HG03097 (cell line): Measurements from ENCODE around the gene GDF9.

Experiments
- ATAC-seq: cut with Tn5 transposase; IDR thresholded peaks from one replicate; pipeline ENCODE4 v1.9.1; 2021; ENCODE audit not compliant: unreplicated experiment, low FRiP score

The GDF9 gene

GRCh38 chr5:132822650-132823480, 43.4 kb downstream of the GDF9 start:
- no peak for ATAC-seq

- ATAC-seq = no peak
These were observed 44.5 kb downstream of the GDF9 start for GRCh38 chr5:132821791-132822190.

GRCh38 chr5:132821350-132821749, 44.9 kb downstream of the GDF9 start:
- no peak for ATAC-seq

GRCh38 chr5:132820162-132820754, 46.0 kb downstream of the GDF9 start:
- ATAC-seq = peak; percentile 64

GRCh38 chr5:132819468-132819867, 46.8 kb downstream of the GDF9 start:
- no peak for ATAC-seq

- ATAC-seq = no peak
These were observed 49.3 kb downstream of the GDF9 start for GRCh38 chr5:132817011-132817410.

GRCh38 chr5:132816554-132816953, 49.7 kb downstream of the GDF9 start:
- ATAC-seq = no peak

- no peak for ATAC-seq
These were observed 50.2 kb downstream of the GDF9 start for GRCh38 chr5:132816083-132816482.

- ATAC-seq = no peak
These were observed 50.8 kb downstream of the GDF9 start for GRCh38 chr5:132815454-132815853.

GRCh38 chr5:132814503-132815294, 51.6 kb downstream of the GDF9 start:
- no peak for ATAC-seq

- ATAC-seq = no peak
These were observed 52.4 kb downstream of the GDF9 start for GRCh38 chr5:132813599-132814502.

GRCh38 chr5:132812781-132813598, 53.3 kb downstream of the GDF9 start, which contains the start of gene SOWAHA:
Gene SOWAHA, plus strand, starts transcription at chr5:132813302. Its CDS starts 320 bp downstream, at chr5:132813622.
- no peak for ATAC-seq

- no peak for ATAC-seq
These were observed 54.0 kb downstream of the GDF9 start for GRCh38 chr5:132812123-132812765.
